Caki2 (cell line): ENCODE measurements around the gene PRKAG1. TPM values are rescaled to one million over a fixed set of nuclear protein-coding genes. Genes with fewer than 3 reads are reported as not detected.

Experiments used
- DNase-seq: peaks from one replicate; pipeline ENCODE4 v3.0.0-alpha.2; 2015; ENCODE audit warnings: low read depth
- in situ Hi-C: cut with HindIII; loops from 2 replicates; pipeline ENCODE4 v1.10.0; 2016; ENCODE audit warnings: low sequenced_read_pairs, low pct_unique_long_range_greater_than_20kb, mixed read lengths
- total RNA-seq: library from RNA; depleted of rRNA; stranded (reverse); fragments of >200 nt; shearing (Covaris generic); gene quantifications from 2 replicates; pipeline ENCODE4 v1.2.3, GENCODE V29; 2014; ENCODE audit warnings: low replicate concordance

PRKAG1 gene
- total RNA-seq, 1 experiment from 2014 or later, result 124 TPM

- DNase-seq, result no peak
- in situ Hi-C loops, result no loop called here
These were observed 33.3 kb upstream of the PRKAG1 start for GRCh38 chr12:49051777-49052438.

- DNase-seq, result no peak
- in situ Hi-C loops, result no loop called here
These were observed 32.8 kb upstream of the PRKAG1 start for GRCh38 chr12:49051373-49051764.

DNA sequence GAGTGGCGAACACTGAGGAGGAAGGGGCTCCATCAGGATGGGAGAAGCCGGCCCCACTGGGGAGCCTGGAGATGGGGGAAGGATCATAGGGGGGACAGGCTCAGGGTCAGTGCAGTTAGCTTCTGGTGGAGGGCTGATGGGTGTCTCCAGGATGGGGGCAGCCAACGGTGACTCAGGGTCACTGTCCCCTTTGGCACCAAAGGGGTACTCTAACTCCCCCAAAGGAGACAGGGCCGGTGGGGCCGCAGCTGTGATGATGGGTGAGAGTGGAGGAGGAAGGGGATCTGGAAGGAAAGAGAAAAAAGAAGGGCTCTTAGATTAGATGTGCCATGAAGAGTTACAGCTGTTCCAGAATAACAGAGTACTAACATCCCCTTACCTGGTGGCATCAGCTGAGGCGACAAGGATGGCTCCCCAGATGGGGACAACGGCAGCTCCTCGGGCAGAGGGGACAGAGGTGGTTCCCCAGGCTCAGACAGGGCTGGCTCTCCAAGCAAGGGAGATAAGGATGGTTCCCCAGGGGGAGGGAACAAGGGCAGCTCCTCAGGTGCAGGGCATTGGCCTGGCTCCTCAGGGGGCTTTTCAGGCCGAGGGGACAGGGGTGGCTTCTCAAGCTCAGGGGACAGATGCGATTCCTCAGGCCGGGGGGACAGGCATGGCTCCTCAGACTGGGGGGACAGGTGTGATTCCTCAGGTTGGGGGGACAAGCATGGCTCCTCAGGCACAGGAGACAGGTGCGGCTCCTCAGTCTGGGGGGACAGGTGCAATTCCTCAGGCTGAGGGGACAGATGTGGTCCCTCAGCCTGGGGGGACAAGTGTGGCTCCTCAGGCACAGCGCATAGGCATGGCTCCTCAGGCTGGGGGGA is 32.2 kb upstream of the PRKAG1 start:
- in situ Hi-C loops, result no loop called here
- no peak for DNase-seq

GRCh38 chr12:49049566-49050224 is 31.1 kb upstream of the PRKAG1 start:
- in situ Hi-C loops, result no loop called here
- DNase-seq, result no peak

DNA sequence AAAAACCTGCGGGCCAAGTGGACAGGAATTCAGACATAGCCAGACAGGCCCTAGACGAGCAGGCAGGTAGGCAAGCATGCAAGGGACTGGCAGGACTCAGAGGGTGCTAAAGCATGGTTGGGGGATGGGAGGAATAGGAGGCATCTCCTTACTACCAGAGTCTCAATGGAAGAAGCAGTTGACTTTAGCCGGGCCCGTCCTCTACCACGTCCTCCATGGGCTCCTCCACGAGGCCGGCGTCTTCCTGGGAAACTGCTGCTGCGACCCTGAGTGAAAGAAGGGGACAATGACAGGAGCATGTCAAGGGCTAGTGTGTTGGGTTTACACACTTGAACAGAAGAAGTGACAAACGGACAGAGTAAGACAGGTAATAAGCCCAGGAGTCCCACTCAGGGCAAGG is 30.4 kb upstream of the PRKAG1 start:
- no peak for DNase-seq
- in situ Hi-C loops, result no loop called here

DNA sequence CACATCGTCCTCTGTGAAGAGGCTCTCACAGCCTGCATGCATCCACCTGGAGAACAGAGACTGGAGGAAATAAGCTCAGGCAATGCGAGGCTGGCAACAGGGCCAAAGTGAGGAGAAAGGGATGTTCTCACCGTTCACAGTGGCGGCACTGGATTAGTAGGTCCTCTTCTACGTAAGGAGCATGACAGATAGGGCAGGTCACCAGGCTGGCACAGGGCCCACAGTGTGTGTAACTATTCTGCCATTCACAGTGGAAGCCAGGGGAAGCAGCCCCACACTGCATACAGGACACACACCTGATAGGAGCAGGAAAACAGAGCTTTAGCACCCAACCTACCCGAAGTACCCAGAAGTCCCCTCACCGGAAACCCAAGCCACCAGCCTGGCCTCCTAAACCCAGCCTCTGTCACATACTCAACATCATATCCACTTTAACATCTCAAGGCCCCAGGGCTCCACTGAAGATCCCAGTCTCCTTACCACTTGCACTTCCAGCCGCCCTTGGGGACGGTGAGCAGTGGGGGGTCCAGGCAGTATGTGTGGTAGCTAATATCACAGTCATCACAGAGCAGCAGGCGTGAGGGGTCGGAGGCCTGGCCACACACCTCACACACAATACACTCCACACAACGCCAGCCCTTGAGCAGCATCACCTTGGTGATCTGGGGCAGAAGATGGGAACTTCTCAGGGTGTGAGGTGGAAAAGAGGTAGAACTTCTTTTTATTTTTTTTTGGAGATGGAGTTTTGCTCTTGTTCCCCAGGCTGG is 27.7 kb upstream of the PRKAG1 start:
- in situ Hi-C loops, result no loop called here
- DNase-seq, result no peak

DNA sequence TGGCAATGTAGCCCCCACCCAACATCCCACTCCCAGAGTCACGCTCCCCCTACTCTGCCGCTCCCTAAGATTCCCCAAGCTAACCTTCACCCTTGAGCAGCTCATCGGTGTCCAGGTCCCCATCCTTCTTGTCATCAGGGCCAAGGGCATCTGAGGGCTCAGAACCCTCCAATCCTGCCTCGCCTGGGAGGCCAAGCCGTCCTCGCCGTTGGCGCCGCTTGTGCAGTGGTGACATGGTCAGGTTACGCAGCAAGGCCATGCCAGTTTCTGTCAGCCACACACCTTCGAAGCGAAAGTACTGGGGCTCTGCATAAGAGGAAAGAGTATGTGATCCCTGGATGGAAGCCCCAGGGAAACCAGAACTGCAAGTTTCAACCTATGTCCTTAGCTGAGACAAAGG is 26.1 kb upstream of the PRKAG1 start:
- DNase-seq, result no peak
- in situ Hi-C loops, result no loop called here

GRCh38 chr12:49043856-49044258 is 25.3 kb upstream of the PRKAG1 start:
- in situ Hi-C loops, result no loop called here
- DNase-seq, result peak; percentile 25

GRCh38 chr12:49043241-49043640 is 24.7 kb upstream of the PRKAG1 start:
- no peak for DNase-seq

GRCh38 chr12:49041881-49042484 is 23.4 kb upstream of the PRKAG1 start:
- in situ Hi-C loops, result no loop called here
- no peak for DNase-seq

More at GRCh38 chr12:49043241-49043640, 24.7 kb upstream of the PRKAG1 start:
- in situ Hi-C loops, result no loop called here

GRCh38 chr12:49041036-49041880 is 22.7 kb upstream of the PRKAG1 start:
- DNase-seq, result no peak
- in situ Hi-C loops, result no loop called here

GRCh38 chr12:49040364-49040855 is 21.8 kb upstream of the PRKAG1 start:
- in situ Hi-C loops, result no loop called here
- no peak for DNase-seq

DNA sequence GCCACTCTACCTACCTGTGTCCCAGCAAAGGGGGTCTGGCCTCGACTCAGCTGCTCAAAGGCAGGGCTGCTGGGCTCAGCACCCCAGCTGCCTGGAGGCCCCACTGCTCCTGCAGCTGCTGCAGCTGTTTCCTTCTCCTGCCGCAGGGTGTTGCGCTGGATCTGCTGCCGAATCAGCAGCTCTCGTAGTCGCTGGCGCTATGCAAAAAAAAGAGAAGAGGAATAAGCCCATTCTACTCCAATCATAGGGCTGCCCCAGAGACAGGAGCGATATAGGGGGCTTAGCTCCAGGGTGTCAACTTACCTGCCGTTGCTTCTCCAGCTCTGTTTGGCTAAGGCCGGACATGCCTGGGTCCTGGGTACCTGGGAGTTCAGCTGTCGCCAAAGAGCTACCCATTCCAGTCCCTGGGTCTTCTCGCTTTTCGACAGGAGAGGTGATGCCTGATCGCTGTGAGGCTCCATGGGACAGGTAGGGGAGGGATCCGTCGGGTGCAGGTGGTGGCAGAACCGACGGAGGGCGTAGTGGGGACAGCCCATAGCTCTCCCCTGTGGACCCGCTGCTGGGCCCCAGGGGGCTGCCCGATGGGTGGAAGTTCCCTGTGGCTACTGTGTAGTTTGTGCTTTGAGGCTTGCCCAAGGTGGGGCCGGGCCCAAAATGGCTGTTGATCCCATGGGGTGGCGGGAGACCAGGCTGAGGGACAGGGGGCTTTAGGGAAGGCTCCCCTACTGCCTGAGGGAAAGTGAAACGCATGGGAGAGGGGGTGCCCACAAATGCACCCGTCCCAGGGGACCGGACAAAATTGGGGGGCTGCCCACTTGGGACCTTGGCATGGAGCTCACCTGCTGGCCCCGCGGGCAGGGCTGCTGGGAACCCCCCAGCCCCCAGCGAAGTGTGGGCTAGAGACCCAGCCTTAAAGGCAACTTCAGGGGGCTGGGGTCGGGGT is 21.1 kb upstream of the PRKAG1 start:
- DNase-seq, result no peak
- in situ Hi-C loops, result no loop called here

- DNase-seq, result no peak
- in situ Hi-C loops, result no loop called here
These were observed 19.8 kb upstream of the PRKAG1 start for GRCh38 chr12:49038291-49038955.

DNA sequence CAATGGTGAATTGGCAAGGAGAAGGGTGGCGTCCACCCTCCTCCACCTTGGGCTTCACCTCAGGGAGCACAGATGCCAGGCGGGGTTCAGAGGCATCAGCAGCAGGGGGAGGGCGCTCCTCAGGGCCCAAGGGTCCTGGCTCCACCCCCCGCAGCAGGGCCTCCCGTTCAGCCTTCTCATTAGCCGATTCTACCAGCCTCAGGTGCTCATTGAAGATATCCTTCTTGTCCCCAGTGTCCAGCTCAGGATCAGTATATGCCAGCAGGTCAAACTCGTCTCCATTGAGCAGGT is 19.3 kb upstream of the PRKAG1 start:
- in situ Hi-C loops, result no loop called here

More for the DNA sequence above, 19.3 kb upstream of the PRKAG1 start:
- DNase-seq, result no peak
